GM12891 (cell line): Measurements from ENCODE around the gene TTC32.

ENCODE experiments used
- PAX5 ChIP-seq: IDR thresholded peaks from 2 replicates; pipeline ENCODE4 v1.6.1; 2011; ENCODE audit warnings: low read length, moderate library complexity, mild to moderate bottlenecking; ENCODE audit not compliant: insufficient read depth, severe bottlenecking
- POLR2A ChIP-seq: IDR thresholded peaks from 2 replicates; pipeline ENCODE4 v1.6.1; 2011; ENCODE audit warnings: low read depth, low read length, control low read depth
- POLR2AphosphoS5 ChIP-seq: IDR thresholded peaks from 2 replicates; pipeline ENCODE4 v1.6.1; 2011; ENCODE audit warnings: low read depth, low read length, control low read depth
- POU2F2 ChIP-seq: IDR thresholded peaks from 2 replicates; pipeline ENCODE4 v1.6.1; 2011; ENCODE audit warnings: low read depth, mild to moderate bottlenecking, control low read depth, low read length, moderate library complexity
- TAF1 ChIP-seq: IDR thresholded peaks from 2 replicates; pipeline ENCODE4 v1.6.1; 2011; ENCODE audit warnings: low read depth, low read length, control low read depth

DNA sequence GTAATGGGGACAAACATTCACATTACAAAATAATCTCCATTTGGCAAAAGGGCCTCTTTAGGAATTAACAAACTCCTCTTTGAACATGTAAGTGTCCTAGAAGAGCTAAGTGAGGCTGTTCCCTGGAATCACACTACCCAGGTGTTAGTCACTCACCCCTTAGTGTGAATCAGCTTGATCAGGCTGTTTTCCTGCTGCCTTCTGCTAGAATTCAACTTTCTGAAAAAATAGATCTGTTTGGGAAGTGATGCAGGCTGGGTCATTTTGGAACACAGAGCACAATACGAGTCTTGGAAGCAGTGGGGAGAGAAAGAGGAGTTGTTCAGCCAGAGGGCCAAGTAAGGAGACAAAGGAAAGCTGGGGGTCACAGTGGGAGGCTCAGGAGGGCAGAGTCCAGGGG is 40.0 kb downstream of the TTC32 start:
- no peak for TF ChIP-seq POLR2A
- no peak for TF ChIP-seq POLR2AphosphoS5
- no peak for TF ChIP-seq POU2F2
- TF ChIP-seq TAF1 = no peak
- no peak for TF ChIP-seq PAX5
